ENCODE data around the gene ELMOD1.

DNA sequence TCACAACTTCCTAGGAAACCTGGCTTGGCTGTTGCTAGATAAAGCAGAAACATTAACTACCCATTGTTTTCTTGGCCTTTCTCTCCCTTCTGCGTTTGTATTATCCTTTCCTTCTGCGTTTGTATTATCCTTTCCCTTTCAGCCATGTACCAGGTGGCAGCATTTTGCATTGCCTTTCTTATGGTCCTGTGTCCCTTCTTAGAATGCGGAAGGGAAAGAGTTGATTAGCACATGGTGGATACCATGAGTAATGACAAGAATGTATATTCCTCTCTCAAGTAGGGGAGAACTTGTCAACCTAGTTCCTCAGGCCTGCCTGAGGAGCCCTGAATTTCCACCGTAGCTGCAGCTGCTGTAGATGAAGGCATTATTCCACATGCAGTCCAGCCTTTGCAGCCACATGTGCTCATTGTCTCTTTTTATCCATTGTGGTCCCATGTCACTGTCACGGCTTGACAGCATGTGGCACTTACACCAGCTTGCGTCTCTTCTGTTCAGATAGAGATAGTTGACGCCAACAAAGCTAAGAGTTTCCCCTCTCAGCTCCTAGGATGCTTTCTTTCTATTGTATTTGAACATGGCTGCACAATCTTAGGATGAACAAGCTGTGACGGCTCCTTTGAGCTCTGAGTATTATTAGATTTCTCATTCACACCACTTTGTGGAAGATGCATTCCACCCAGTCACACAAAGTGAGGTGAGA is 76.1 kb downstream of the ELMOD1 start:
- TF ChIP-seq, protein P1, sequence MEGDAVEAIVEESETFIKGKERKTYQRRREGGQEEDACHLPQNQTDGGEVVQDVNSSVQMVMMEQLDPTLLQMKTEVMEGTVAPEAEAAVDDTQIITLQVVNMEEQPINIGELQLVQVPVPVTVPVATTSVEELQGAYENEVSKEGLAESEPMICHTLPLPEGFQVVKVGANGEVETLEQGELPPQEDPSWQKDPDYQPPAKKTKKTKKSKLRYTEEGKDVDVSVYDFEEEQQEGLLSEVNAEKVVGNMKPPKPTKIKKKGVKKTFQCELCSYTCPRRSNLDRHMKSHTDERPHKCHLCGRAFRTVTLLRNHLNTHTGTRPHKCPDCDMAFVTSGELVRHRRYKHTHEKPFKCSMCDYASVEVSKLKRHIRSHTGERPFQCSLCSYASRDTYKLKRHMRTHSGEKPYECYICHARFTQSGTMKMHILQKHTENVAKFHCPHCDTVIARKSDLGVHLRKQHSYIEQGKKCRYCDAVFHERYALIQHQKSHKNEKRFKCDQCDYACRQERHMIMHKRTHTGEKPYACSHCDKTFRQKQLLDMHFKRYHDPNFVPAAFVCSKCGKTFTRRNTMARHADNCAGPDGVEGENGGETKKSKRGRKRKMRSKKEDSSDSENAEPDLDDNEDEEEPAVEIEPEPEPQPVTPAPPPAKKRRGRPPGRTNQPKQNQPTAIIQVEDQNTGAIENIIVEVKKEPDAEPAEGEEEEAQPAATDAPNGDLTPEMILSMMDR (IDR thresholded peaks at IDR 0.05 in 2 of 3, conservative IDR thresholded peaks at IDR 0.05 in 1 of 3; ENCODE audit: control insufficient read depth in 2 of 3, extremely low read depth in 1 of 3, insufficient read depth in 1 of 3, low read depth in 3 of 3, low read length in 3 of 3), result no peak
- TF ChIP-seq, protein P2, sequence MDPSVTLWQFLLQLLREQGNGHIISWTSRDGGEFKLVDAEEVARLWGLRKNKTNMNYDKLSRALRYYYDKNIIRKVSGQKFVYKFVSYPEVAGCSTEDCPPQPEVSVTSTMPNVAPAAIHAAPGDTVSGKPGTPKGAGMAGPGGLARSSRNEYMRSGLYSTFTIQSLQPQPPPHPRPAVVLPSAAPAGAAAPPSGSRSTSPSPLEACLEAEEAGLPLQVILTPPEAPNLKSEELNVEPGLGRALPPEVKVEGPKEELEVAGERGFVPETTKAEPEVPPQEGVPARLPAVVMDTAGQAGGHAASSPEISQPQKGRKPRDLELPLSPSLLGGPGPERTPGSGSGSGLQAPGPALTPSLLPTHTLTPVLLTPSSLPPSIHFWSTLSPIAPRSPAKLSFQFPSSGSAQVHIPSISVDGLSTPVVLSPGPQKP (IDR thresholded peaks at IDR 0.05; ENCODE audit: low read depth, low read length), result no peak
- no peak for TF ChIP-seq STAT3 (IDR thresholded peaks at IDR 0.05; ENCODE audit: low read depth, low read length)
- TF ChIP-seq POLR2AphosphoS5 (IDR thresholded peaks at IDR 0.05; ENCODE audit: low read length), result no peak
- no peak for TF ChIP-seq HDAC2 (IDR thresholded peaks at IDR 0.05)
- TF ChIP-seq, protein P3, sequence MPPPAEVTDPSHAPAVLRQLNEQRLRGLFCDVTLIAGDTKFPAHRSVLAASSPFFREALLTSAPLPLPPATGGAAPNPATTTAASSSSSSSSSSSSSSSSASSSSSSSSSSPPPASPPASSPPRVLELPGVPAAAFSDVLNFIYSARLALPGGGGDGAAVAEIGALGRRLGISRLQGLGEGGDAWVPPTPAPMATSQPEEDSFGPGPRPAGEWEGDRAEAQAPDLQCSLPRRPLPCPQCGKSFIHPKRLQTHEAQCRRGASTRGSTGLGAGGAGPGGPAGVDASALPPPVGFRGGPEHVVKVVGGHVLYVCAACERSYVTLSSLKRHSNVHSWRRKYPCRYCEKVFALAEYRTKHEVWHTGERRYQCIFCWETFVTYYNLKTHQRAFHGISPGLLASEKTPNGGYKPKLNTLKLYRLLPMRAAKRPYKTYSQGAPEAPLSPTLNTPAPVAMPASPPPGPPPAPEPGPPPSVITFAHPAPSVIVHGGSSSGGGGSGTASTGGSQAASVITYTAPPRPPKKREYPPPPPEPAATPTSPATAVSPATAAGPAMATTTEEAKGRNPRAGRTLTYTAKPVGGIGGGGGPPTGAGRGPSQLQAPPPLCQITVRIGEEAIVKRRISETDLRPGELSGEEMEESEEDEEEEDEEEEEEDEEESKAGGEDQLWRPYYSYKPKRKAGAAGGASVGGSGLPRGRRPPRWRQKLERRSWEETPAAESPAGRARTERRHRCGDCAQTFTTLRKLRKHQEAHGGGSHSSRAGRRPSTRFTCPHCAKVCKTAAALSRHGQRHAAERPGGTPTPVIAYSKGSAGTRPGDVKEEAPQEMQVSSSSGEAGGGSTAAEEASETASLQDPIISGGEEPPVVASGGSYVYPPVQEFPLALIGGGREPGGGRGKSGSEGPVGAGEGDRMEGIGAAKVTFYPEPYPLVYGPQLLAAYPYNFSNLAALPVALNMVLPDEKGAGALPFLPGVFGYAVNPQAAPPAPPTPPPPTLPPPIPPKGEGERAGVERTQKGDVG (CRISPR knock-in tag; IDR thresholded peaks at IDR 0.05), result no peak
- TF ChIP-seq KDM1A (IDR thresholded peaks at IDR 0.05; ENCODE audit: borderline replicate concordance), result no peak
- no peak for TF ChIP-seq FOXK2 (IDR thresholded peaks at IDR 0.05)
- no peak for TF ChIP-seq ZNF24 (IDR thresholded peaks at IDR 0.05)

All from GM12878 (cell line).